Hematopoietic multipotent progenitor cell treated with erythropoietin and hydrocortisone succinate and interleukin-3 and kit ligand, for 8 days (in vitro differentiated cells): Measurements from ENCODE around the gene RAB39A.

Experiments
- DNase-seq: peaks from one replicate; pipeline ENCODE4 v3.0.0-alpha.2; 2015

Gene RAB39A

GRCh38 chr11:107963091-107963490 is 34.8 kb downstream of the RAB39A start:
- DNase-seq: no peak

DNA sequence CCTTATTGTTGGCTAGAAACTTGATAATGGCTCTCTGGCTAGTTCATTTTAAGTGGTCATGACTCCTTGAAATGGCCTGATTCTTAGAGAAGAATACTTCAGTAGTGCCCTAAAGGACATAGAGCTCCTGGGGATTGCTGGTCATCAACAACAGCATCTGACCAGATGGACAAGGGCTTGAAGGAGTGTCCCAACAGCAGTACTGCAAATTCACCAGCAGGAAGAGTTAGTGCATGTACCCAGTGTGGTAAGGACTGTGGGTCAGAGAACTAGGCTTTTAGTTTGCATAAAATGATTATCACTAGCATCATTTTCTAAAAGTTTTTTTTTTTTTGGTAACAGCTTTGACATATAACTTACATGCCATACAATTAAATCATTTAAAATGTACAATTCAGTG is 41.0 kb downstream of the RAB39A start:
- no peak for DNase-seq

GRCh38 chr11:107970049-107970448 is 41.8 kb downstream of the RAB39A start:
- no peak for DNase-seq

DNA sequence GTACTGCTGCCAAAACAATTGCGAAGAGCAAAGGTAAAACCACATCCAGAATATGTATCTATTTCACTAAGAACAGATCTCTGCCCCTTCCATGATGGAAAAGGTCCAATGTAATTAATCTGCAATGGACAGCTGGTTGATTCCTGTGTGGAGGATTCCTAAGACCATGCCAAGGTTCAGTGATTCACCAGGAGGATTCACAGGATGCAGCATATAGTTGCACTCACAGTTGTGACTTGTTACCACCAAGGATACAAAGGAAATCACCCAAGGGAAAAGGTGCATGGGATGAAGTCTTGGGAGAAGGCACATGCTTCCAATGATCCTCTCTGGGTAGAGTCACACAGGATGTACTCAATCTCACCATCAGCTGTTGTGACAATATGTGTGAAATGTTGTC is 45.4 kb downstream of the RAB39A start:
- DNase-seq: no peak

GRCh38 chr11:107988397-107989158 is 60.3 kb downstream of the RAB39A start:
- no peak for DNase-seq

- DNase-seq: no peak
Observed at GRCh38 chr11:107991868-107992414, 63.7 kb downstream of the RAB39A start.

DNA sequence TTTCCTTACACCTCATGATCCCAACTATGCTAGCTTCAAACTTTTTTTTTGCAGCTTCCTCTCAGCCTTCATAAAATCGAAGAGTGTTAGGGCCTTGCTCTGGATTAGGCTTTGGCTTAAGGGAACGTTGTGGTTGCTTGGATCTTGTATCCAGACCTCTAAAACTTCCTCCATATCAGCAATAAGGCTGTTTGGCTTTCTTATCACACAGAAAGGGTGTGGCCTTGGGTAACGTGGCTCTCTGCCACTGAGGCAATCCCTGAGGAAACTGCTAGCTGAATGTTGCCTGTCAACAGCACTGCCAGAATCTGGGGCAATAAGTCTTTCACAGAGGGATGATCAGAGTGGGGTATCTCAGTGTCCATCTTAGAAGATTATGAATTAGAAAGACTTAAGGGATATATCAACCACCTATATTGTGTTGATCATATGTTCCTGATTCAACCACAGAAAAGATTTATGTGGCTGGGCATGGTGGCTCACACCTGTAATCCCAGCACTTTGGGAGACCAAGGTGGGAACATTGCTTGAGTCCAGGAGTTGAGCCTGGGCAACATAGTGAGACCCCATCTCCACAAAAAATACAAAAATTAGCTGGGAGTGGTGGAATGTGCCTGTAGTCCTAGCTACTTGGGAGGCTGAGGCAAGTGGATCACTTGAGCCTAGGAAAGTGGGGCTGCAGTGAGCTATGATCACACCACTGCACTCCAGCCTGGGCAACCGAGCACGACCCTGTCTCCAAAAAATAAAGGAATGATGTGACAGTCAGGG is 67.9 kb downstream of the RAB39A start:
- DNase-seq: no peak

DNA sequence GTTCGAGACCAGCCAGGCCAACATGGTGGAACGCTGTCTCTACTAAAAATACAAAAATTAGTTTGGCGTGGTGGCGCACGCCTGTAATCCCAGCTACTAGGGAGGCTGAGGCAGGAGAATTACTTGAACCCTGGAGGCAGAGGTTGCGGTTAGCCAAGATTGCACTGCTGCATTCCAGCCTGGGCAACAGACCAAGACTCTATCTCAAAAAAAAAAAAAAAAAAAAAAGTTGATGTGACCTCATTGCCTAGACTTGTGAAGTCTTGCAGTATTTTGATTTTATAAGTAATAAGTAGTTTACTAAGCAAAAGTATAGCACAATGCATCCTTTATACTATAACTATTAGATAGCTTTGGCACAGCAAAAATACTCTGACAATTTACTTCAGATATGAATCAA is 70.5 kb downstream of the RAB39A start:
- DNase-seq: no peak

DNA sequence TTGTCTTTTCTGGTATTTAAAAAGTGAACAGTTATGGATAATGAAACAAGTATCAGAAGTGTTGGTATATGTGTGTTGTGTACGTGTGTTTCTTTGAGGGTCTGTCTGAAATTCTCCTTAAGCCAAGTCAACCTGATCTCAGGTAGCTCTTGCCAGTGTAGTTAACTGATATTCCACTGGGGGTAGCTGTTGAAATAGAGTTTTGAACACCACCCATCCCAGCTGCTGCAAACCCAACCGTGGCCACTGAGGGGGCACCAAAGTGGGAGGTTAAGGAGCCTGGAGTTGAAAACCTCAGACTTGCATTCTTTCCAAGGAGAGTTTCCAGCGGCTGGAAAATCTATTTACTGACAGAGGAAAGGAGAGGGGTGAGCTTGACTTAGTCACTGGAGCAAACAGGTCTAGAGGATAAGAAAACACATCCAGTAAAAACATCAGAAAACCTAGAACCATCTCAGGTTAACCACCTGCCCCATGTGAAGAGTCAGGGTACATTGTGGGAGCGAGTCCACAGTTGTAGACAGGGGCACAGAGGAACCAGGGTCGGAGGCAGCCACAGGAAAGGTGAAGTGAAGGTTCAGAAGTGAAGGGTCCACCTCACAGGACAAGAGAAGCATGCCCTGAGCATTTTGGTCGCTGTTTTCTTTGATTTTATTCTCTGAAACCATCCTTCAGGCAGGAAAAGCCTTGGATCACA is 71.7 kb downstream of the RAB39A start:
- peak; percentile 66 for DNase-seq

GRCh38 chr11:108002476-108002875 is 74.2 kb downstream of the RAB39A start:
- no peak for DNase-seq

DNA sequence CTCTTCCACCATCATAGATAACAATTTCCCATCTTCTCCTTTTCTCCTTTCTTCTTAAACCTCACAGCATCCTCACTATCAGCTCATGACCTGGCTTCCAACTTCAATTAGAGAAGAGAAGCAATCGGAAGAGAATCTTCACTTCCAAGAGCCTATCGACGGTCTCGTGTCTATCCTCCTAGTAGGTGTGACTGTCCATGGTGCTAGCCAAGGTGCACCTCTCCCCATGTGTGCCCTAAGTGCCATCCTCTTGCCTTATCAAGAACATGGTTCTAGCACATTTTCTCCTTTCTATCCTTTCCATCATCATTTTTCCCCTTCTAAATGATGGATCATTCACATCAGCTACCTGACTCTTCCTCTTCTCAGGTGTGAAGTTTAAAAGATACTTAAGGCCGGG is 75.4 kb downstream of the RAB39A start:
- DNase-seq: no peak

GRCh38 chr11:108007819-108008218 is 79.6 kb downstream of the RAB39A start:
- no peak for DNase-seq

DNA sequence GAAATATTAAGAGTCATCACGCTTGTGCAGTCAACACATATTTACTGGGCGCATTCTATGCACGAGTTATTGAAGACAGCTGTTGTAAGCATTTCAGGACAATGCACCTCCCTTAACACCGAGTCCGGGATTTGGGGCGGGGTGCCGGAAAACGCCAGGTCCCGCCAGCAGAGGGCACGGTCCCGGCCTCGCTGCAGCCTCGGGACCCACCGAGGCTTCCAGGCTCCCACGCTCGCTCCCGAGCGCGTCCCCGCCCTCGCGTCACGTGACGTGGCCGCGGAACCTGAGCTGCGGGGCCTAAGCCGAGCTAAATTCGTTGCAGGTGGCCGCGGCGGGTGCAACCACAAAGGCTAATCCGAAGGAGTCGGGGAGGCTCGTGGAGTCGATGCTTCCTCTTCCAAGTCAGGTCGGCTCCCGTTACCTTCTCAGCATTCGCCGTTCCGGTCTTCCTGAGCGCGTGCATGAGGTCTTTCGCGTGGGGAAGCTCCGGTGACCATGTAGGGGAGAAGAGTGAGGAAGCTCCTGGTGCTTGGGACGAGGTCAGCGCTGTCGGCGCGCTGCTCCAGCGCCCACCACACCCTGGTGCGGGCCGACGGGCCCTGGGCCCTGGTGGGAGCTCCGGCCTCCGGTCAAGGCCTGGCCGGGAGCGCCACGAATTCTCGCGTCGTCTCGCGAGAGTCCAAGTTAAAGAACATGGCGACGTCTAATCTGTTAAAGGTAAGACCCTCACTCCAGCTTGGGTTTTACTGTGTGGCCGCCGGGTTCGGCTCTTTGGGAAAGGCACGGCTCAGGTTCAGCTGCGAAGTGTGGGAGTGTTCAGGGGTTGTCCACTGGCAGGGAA is 80.6 kb downstream of the RAB39A start, which contains the start of gene CUL5:
Gene CUL5 (plus strand): TSS at position 243 of the 841 bp plus-strand sequence. CDS start 451 bp downstream, at position 694.
- DNase-seq: peak; percentile 88

- peak; percentile 22 for DNase-seq
Observed at GRCh38 chr11:108009497-108010370, 81.5 kb downstream of the RAB39A start.

- DNase-seq: no peak
Observed at GRCh38 chr11:108012139-108012725, 84.0 kb downstream of the RAB39A start.
